Sigmoid colon (tissue), 7 donors: Measurements from ENCODE around the gene NDUFB4. TPM values are rescaled to one million over a fixed set of nuclear protein-coding genes. Genes with fewer than 3 reads are reported as not detected.

Experiments
- DNase-seq: peaks from one replicate; pipeline ENCODE4 v3.0.0-alpha.2; 2019
- H3K27ac ChIP-seq, 4 donors: fragments of 200-600 bp; sonication (generic); one replicate each; pipeline ENCODE4 v1.5.1; 2016 to 2019; ENCODE audit warnings: mild to moderate bottlenecking in 1 of 4
- H3K27me3 ChIP-seq, 3 donors: fragments of 200-600 bp; sonication (generic); one replicate each; pipeline ENCODE4 v1.5.1; 2019; ENCODE audit warnings: mild to moderate bottlenecking in 1 of 3
- H3K36me3 ChIP-seq, 4 donors: fragments of 200-600 bp; sonication (generic); one replicate each; pipeline ENCODE4 v1.5.1; 2016 to 2019
- H3K4me1 ChIP-seq, 4 donors: fragments of 200-600 bp; sonication (generic); one replicate each; pipeline ENCODE4 v1.5.1; 2017 to 2019
- H3K4me3 ChIP-seq, 4 donors: fragments of 200-600 bp; sonication (generic); one replicate each; pipeline ENCODE4 v1.5.1; 2017 to 2019; ENCODE audit warnings: mild to moderate bottlenecking in 2 of 4, moderate library complexity in 1 of 4
- H3K9me3 ChIP-seq, 4 donors: fragments of 200-600 bp in 3 of 4; sonication (generic) in 3 of 4; one replicate each; pipeline versions ENCODE4 v1.5.1 to v1.6.1; 2013 to 2019
- CTCF ChIP-seq, 4 experiments: fragments of 450-650 bp in 3 of 4; fragments of 200-600 bp in 1 of 4; IDR thresholded peaks; one replicate each; pipeline ENCODE4 v1.5.1; 2016 to 2019; ENCODE audit warnings: antibody characterized with exemption in 4 of 4, mild to moderate bottlenecking in 3 of 4, moderate library complexity in 2 of 4
- EP300 ChIP-seq, 4 donors: sonication (generic); formaldehyde crosslinking; IDR thresholded peaks; one replicate each; pipeline ENCODE4 v1.6.1; 2017; ENCODE audit warnings: antibody characterized with exemption in 4 of 4
- POLR2A ChIP-seq, 2 donors: fragments of 450-650 bp; IDR thresholded peaks; one replicate each; pipeline ENCODE4 v1.6.1; 2016; ENCODE audit warnings: antibody characterized with exemption in 2 of 2, mild to moderate bottlenecking in 2 of 2, moderate library complexity in 2 of 2
- POLR2AphosphoS5 ChIP-seq, 4 donors: sonication (generic); formaldehyde crosslinking; IDR thresholded peaks; one replicate each; pipeline ENCODE4 v1.6.1; 2017; ENCODE audit warnings: antibody characterized with exemption in 4 of 4
- WGBS, 2 donors: extraction: QIAGEN DNeasy Blood & Tissue Kit; methylation state at CpG; one replicate each; pipeline ENCODE4 v1.1.7; 2013; 5-methylcytosine and 5-hydroxymethylcytosine counted together
- intact Hi-C: fragments of 100-400 bp; cut with DNase I; formaldehyde crosslinking; loops from one replicate; pipeline ENCODE4 v1.15.1; 2023
- polyA plus RNA-seq, 3 donors: library from polyadenylated mRNA; stranded (reverse); fragments of 200-250 nt; gene quantifications; one replicate each; pipeline ENCODE4 v1.2.3, GENCODE V29; 2013
- total RNA-seq, 4 donors: library from RNA; depleted of rRNA; stranded (reverse); fragments of >200 nt; gene quantifications; one replicate each; pipeline ENCODE4 v1.1.0, GENCODE V29; 2016
- donor health status: healthy with polysubstance abuse.
- donor health status: Bipolar disorder and iron deficiency.
- donor health status: healthy.

The NDUFB4 gene
- total and polyA plus RNA-seq, 7 donors, result 72.3 to 335 (median 148) TPM

- 83 to 84% methylated on average over 3 of the region's 3 CpGs for WGBS, 2 donors
- no peak for DNase-seq
- no peaks in the 10 kb centered on the region for H3K36me3 ChIP-seq
- no peak overlapping the region for H3K4me3 ChIP-seq
- H3K27me3 ChIP-seq, result no peaks in the 10 kb centered on the region
- TF ChIP-seq EP300 (IDR thresholded peaks at IDR 0.05), result no peak
- TF ChIP-seq POLR2AphosphoS5 (IDR thresholded peaks at IDR 0.05), result no peak
- no peak for TF ChIP-seq POLR2A (IDR thresholded peaks at IDR 0.05)
- TF ChIP-seq CTCF (IDR thresholded peaks at IDR 0.05), result no peak
- H3K27ac ChIP-seq, result no peak overlapping the region
- H3K4me1 ChIP-seq, result no peaks in the 10 kb centered on the region
- intact Hi-C loops, result no loop called here
- peaks cover 0 to 6% (median 2%) of the 10 kb centered on the region in 4 donors for H3K9me3 ChIP-seq
Observed at GRCh38 chr3:120622457-120622856, 26.3 kb downstream of the NDUFB4 start.

- no peak overlapping the region for H3K4me3 ChIP-seq
- no peak overlapping the region for H3K27ac ChIP-seq
- TF ChIP-seq POLR2A (IDR thresholded peaks at IDR 0.05) (no peak), EP300 (IDR thresholded peaks at IDR 0.05) (no peak), CTCF (IDR thresholded peaks at IDR 0.05) (no peak), POLR2AphosphoS5 (IDR thresholded peaks at IDR 0.05) (no peak)
- H3K36me3 ChIP-seq, result no peaks in the 10 kb centered on the region
- H3K27me3 ChIP-seq, result no peaks in the 10 kb centered on the region
- H3K4me1 ChIP-seq, result no peaks in the 10 kb centered on the region
- DNase-seq, result no peak
- peaks cover 0 to 6% (median 2%) of the 10 kb centered on the region in 4 donors for H3K9me3 ChIP-seq
- WGBS, 2 donors, result 82 to 88% methylated on average over 12 of the region's 12 CpGs
- intact Hi-C loops, result no loop called here
Observed at GRCh38 chr3:120622870-120623726, 27.0 kb downstream of the NDUFB4 start.

- Histone ChIP-seq H3K4me3 (no peak overlapping the region), H3K27me3 (no peaks in the 10 kb centered on the region), H3K9me3 (peaks cover 0 to 6% (median 2%) of the 10 kb centered on the region in 4 donors), H3K36me3 (no peaks in the 10 kb centered on the region), H3K27ac (no peak overlapping the region), H3K4me1 (no peaks in the 10 kb centered on the region)
- intact Hi-C loops, result no loop called here
- no peak for TF ChIP-seq POLR2AphosphoS5 (IDR thresholded peaks at IDR 0.05)
- no peak for DNase-seq
Observed at GRCh38 chr3:120623727-120624093, 27.6 kb downstream of the NDUFB4 start.

GRCh38 chr3:120625159-120625586 is 29.0 kb downstream of the NDUFB4 start:
- intact Hi-C loops, result no loop called here
- Histone ChIP-seq H3K27ac (no peak overlapping the region), H3K9me3 (peaks cover 0 to 6% (median 2%) of the 10 kb centered on the region in 4 donors)

More at GRCh38 chr3:120625159-120625586, 29.0 kb downstream of the NDUFB4 start:
- Histone ChIP-seq H3K27me3 (no peaks in the 10 kb centered on the region), H3K4me3 (no peak overlapping the region), H3K4me1 (no peaks in the 10 kb centered on the region), H3K36me3 (no peaks in the 10 kb centered on the region)
- TF ChIP-seq EP300 (IDR thresholded peaks at IDR 0.05) (no peak), POLR2AphosphoS5 (IDR thresholded peaks at IDR 0.05) (no peak), CTCF (IDR thresholded peaks at IDR 0.05) (no peak), POLR2A (IDR thresholded peaks at IDR 0.05) (no peak)
- no peak for DNase-seq
